BLaER1 treated with 17β-estradiol and CSF1 and Interleukin-3, amounts not matched to agents 10 nM and 100 nM (cell line): ENCODE data around the gene ANO1.

Experiments
- H3K27ac ChIP-seq, 11 experiments: shearing (Covaris generic); formaldehyde crosslinking; 2 replicates each; pipeline ENCODE4 v1.8.1; 2022
- H3K27me3 ChIP-seq, 11 experiments: shearing (Covaris generic); formaldehyde crosslinking; 2 replicates each; pipeline ENCODE4 v1.8.1; 2022
- H3K36me3 ChIP-seq, 11 experiments: shearing (Covaris generic); formaldehyde crosslinking; 2 replicates each; pipeline ENCODE4 v1.8.1; 2022
- H3K4me1 ChIP-seq, 10 experiments: shearing (Covaris generic); formaldehyde crosslinking; 2 replicates each; pipeline ENCODE4 v1.8.1; 2022
- H3K4me2 ChIP-seq, 11 experiments: shearing (Covaris generic); formaldehyde crosslinking; 2 replicates each; pipeline ENCODE4 v1.8.1; 2022
- H3K4me3 ChIP-seq, 10 experiments: shearing (Covaris generic); formaldehyde crosslinking; 2 replicates each; pipeline ENCODE4 v1.8.1; 2022
- H3K9ac ChIP-seq, 11 experiments: shearing (Covaris generic); formaldehyde crosslinking; 2 replicates each; pipeline ENCODE4 v1.8.1; 2022
- H3K9me3 ChIP-seq, 11 experiments: shearing (Covaris generic); formaldehyde crosslinking; replicated peaks in 1 of 11; 2 replicates each; pipeline ENCODE4 v1.8.1; 2022
- H4K20me1 ChIP-seq, 11 experiments: shearing (Covaris generic); formaldehyde crosslinking; 2 replicates each; pipeline ENCODE4 v1.8.1; 2022
- Cebpa-rat ChIP-seq, 11 experiments: shearing (Covaris generic); IDR thresholded peaks; 2 replicates each; pipeline ENCODE4 v1.8.1; 2022

The ANO1 gene

GRCh38 chr11:70164705-70165104 is 86.6 kb downstream of the ANO1 start:
- no peaks in the 10 kb centered on the region for H3K9me3 ChIP-seq
- H3K4me1 ChIP-seq: peaks cover 0 to 34% (median 26%) of the 10 kb centered on the region in 10 experiments; a peak in 18 of 20 replicates
- no peaks in the 10 kb centered on the region for H3K36me3 ChIP-seq
- no peaks in the 10 kb centered on the region for H4K20me1 ChIP-seq
- no peak overlapping the region for H3K4me2 ChIP-seq
- H3K27me3 ChIP-seq: no peaks in the 10 kb centered on the region
- H3K9ac ChIP-seq: no peak overlapping the region
- no peak overlapping the region for H3K4me3 ChIP-seq
- no peak overlapping the region for H3K27ac ChIP-seq
- no peak for TF ChIP-seq Cebpa-rat (IDR thresholded peaks at IDR 0.05)

GRCh38 chr11:70167120-70167519 is 89.0 kb downstream of the ANO1 start:
- H3K4me3 ChIP-seq: no peak overlapping the region
- no peaks in the 10 kb centered on the region for H3K9me3 ChIP-seq
- no peaks in the 10 kb centered on the region for H4K20me1 ChIP-seq
- peak overlapping the region in 2 of 11 experiments; percentile 7 to 32; a peak in 2 of 22 replicates for H3K4me2 ChIP-seq
- no peak for TF ChIP-seq Cebpa-rat (IDR thresholded peaks at IDR 0.05)
- no peaks in the 10 kb centered on the region for H3K27me3 ChIP-seq
- H3K4me1 ChIP-seq: peaks cover 0 to 30% (median 23%) of the 10 kb centered on the region in 10 experiments; a peak in 18 of 20 replicates
- H3K9ac ChIP-seq: no peak overlapping the region
- H3K27ac ChIP-seq: no peak overlapping the region
- no peaks in the 10 kb centered on the region for H3K36me3 ChIP-seq

GRCh38 chr11:70167723-70168404 is 89.7 kb downstream of the ANO1 start:
- H3K4me3 ChIP-seq: no peak overlapping the region
- no peak overlapping the region for H3K9ac ChIP-seq
- H3K9me3 ChIP-seq: no peaks in the 10 kb centered on the region
- peaks cover 0 to 29% (median 22%) of the 10 kb centered on the region in 10 experiments; a peak in 18 of 20 replicates for H3K4me1 ChIP-seq
- no peaks in the 10 kb centered on the region for H3K27me3 ChIP-seq
- H3K27ac ChIP-seq: no peak overlapping the region
- TF ChIP-seq Cebpa-rat (IDR thresholded peaks at IDR 0.05): no peak
- peak overlapping the region in 1 of 11 experiments; percentile 8; a peak in 2 of 22 replicates for H3K4me2 ChIP-seq
- no peaks in the 10 kb centered on the region for H3K36me3 ChIP-seq
- H4K20me1 ChIP-seq: no peaks in the 10 kb centered on the region

GRCh38 chr11:70168405-70168754 is 90.3 kb downstream of the ANO1 start:
- no peaks in the 10 kb centered on the region for H3K36me3 ChIP-seq

GRCh38 chr11:70169127-70169526 is 91.0 kb downstream of the ANO1 start:
- H3K27me3 ChIP-seq: no peaks in the 10 kb centered on the region

More at GRCh38 chr11:70168405-70168754, 90.3 kb downstream of the ANO1 start:
- Histone ChIP-seq H3K4me2 (peak overlapping the region in 1 of 11 experiments; percentile 62; a peak in 1 of 22 replicates), H3K27ac (no peak overlapping the region), H3K27me3 (no peaks in the 10 kb centered on the region), H3K4me3 (no peak overlapping the region), H3K9me3 (no peaks in the 10 kb centered on the region), H3K4me1 (peaks cover 0 to 29% (median 21%) of the 10 kb centered on the region in 10 experiments; a peak in 18 of 20 replicates), H4K20me1 (no peaks in the 10 kb centered on the region), H3K9ac (no peak overlapping the region)
- TF ChIP-seq Cebpa-rat (IDR thresholded peaks at IDR 0.05): no peak

GRCh38 chr11:70169632-70170031 is 91.5 kb downstream of the ANO1 start:
- TF ChIP-seq Cebpa-rat (IDR thresholded peaks at IDR 0.05): no peak
- Histone ChIP-seq H3K4me3 (no peak overlapping the region), H3K27ac (no peak overlapping the region), H3K4me2 (peak overlapping the region in 9 of 11 experiments; percentile 26 to 72 (median 52); a peak in 16 of 22 replicates), H3K4me1 (peaks cover 1 to 34% (median 25%) of the 10 kb centered on the region in 10 experiments; a peak in 18 of 20 replicates), H3K9me3 (no peaks in the 10 kb centered on the region), H3K9ac (no peak overlapping the region), H3K36me3 (no peaks in the 10 kb centered on the region), H3K27me3 (no peaks in the 10 kb centered on the region), H4K20me1 (no peaks in the 10 kb centered on the region)

More at GRCh38 chr11:70169127-70169526, 91.0 kb downstream of the ANO1 start:
- no peaks in the 10 kb centered on the region for H3K9me3 ChIP-seq
- no peak overlapping the region; a peak in 1 of 22 replicates for H3K9ac ChIP-seq
- no peaks in the 10 kb centered on the region for H3K36me3 ChIP-seq
- H3K4me1 ChIP-seq: peaks cover 0 to 29% (median 21%) of the 10 kb centered on the region in 10 experiments; a peak in 18 of 20 replicates
- no peaks in the 10 kb centered on the region for H4K20me1 ChIP-seq
- no peak overlapping the region for H3K27ac ChIP-seq
- no peak overlapping the region for H3K4me3 ChIP-seq
- TF ChIP-seq Cebpa-rat (IDR thresholded peaks at IDR 0.05): no peak
- peak overlapping the region in 10 of 11 experiments; percentile 15 to 72 (median 53); a peak in 18 of 22 replicates for H3K4me2 ChIP-seq

- Histone ChIP-seq H4K20me1 (no peaks in the 10 kb centered on the region), H3K36me3 (no peaks in the 10 kb centered on the region)
- TF ChIP-seq Cebpa-rat (IDR thresholded peaks at IDR 0.05): no peak
These were observed 92.6 kb downstream of the ANO1 start for GRCh38 chr11:70170596-70171210.

GRCh38 chr11:70173018-70173417 is 94.9 kb downstream of the ANO1 start:
- Histone ChIP-seq H3K4me3 (no peak overlapping the region), H3K4me2 (no peak overlapping the region), H3K27ac (no peak overlapping the region), H3K9me3 (no peaks in the 10 kb centered on the region), H3K36me3 (no peaks in the 10 kb centered on the region), H4K20me1 (no peaks in the 10 kb centered on the region), H3K27me3 (no peaks in the 10 kb centered on the region), H3K9ac (no peak overlapping the region), H3K4me1 (peaks cover 12 to 34% (median 30%) of the 10 kb centered on the region in 10 experiments)
- TF ChIP-seq Cebpa-rat (IDR thresholded peaks at IDR 0.05): no peak

More at GRCh38 chr11:70170596-70171210, 92.6 kb downstream of the ANO1 start:
- Histone ChIP-seq H3K9me3 (no peaks in the 10 kb centered on the region), H3K27ac (no peak overlapping the region), H3K4me3 (no peak overlapping the region), H3K9ac (no peak overlapping the region), H3K4me2 (no peak overlapping the region), H3K27me3 (no peaks in the 10 kb centered on the region), H3K4me1 (peaks cover 12 to 45% (median 36%) of the 10 kb centered on the region in 10 experiments)

GRCh38 chr11:70174547-70175235 is 96.6 kb downstream of the ANO1 start:
- Histone ChIP-seq H3K9ac (peak overlapping the region in 4 of 11 experiments; percentile 16 to 48 (median 26); a peak in 6 of 22 replicates), H3K27me3 (no peaks in the 10 kb centered on the region), H3K27ac (peak overlapping the region in 8 of 11 experiments; percentile 36 to 64 (median 50); a peak in 12 of 22 replicates), H3K4me2 (peak overlapping the region; percentile 49 to 84 (median 71)), H3K36me3 (no peaks in the 10 kb centered on the region), H4K20me1 (no peaks in the 10 kb centered on the region), H3K4me3 (no peak overlapping the region), H3K9me3 (no peaks in the 10 kb centered on the region), H3K4me1 (peaks cover 11 to 24% (median 20%) of the 10 kb centered on the region in 10 experiments)
- no peak for TF ChIP-seq Cebpa-rat (IDR thresholded peaks at IDR 0.05)
